Activated T-helper 1 cell treated with Interleukin-2 at 50 U/mL for 16 hours (primary cell): Measurements from ENCODE around the gene EMC9.
A peak's percentile ranks its signal among the peaks of the same experiment; 100 is the strongest.

Experiments
- DNase-seq: peaks from one replicate; pipeline ENCODE4 v3.0.0-alpha.2; 2020; ENCODE audit warnings: low read depth

The EMC9 gene

DNA sequence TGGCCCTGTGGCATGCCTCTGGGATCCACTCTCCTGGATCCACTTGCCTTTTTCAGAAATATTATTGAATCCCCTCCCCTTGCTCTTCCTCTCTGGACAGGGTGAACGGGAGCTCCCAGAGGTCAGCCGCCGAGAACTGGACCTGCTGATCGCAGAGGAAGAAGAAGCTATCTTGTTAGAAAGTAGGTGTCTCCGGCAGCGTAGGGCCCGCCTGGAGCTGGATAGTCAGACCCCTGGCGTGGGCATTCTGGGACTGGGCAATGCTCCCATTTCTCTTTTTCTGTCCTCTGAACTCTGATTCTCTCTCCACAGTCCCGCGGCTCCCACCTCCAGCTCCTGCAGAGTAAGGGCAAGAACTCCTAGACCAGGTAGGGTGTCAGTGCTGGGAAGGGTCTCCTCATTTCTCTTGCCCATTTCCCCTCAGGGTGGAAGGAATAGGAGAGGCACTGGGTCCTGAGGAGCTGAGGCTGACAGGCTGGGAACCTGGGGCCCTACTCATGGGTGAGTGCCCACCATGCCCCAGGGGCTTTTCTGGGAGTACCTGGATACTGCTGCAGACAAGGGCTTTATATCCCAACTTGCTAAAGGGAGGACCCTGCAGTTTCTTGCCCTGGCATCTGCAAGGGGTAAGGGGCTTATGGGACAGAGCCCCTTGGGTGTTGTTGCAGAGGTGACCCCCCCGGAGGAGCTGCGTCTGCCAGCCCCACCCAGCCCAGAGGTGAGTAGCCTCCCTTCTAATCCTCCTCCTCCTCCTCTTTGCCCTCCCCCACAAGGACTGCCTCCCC lies 35.8 kb upstream of the EMC9 start:
- DNase-seq, result no peak

DNA sequence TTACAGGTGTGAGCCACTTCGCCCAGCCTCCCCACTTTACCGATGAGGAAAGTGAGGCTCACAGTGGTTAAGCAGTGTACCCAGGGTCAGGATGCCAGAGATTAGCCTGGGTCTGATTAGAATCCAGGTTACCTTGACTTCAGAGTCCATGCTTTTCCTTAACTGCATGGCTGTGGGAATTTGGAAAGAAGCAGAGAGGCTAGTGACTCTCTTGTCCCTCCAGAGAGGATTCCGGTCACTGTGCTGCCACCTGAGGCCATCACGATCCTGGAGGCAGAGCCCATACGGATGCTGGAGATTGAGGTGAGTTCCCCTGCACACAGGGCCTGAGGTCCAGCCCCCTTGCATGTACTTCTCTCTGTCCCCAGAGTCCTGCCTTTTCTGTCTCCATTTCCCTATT lies 35.2 kb upstream of the EMC9 start:
- DNase-seq, result no peak

DNA sequence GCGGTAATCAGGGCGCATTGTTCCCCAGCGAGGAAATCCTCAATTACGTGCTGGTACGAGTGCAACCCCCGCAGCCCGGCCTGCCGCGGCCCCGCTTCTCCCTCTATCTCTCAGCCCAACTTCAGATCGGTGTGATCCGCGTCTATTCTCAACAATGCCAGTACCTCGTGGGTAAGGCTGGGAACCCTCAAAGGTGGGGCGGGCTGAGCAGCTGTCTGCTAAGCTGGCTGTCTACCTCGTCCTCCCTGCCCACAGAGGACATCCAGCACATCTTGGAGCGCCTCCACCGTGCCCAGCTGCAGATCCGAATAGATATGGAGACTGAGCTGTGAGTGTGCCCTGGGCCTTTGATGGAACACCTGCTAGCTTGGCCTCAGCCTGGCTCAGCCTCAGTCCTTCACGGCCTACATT lies 31.5 kb upstream of the EMC9 start:
- DNase-seq, result no peak

DNA sequence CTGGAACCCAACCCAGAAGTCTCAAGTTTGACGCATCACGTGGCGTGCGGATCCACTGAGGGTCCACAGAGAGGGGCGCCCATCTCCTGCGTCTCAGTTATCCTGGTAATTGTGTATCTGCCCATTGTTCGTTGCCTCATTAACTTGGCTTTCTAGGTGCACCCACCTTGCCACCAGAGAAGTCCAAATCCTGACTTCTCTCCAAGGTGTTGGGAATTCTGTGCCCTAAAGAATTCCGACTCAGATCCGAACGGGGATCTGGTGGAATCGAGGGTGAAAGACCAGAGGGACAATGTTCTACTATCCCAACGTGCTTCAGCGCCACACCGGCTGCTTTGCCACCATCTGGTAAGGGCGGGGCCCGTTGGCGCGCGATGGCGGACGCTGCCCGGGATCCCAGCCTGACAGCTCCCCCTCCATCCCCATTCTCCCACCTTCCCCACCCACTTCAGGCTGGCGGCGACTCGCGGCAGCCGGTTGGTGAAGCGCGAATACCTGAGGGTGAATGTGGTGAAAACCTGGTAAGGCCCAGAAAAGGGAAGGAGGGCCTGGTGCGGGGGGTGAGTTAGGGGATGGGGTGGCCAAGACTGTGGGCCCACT lies 31.0 kb upstream of the EMC9 start:
- no peak for DNase-seq

DNA sequence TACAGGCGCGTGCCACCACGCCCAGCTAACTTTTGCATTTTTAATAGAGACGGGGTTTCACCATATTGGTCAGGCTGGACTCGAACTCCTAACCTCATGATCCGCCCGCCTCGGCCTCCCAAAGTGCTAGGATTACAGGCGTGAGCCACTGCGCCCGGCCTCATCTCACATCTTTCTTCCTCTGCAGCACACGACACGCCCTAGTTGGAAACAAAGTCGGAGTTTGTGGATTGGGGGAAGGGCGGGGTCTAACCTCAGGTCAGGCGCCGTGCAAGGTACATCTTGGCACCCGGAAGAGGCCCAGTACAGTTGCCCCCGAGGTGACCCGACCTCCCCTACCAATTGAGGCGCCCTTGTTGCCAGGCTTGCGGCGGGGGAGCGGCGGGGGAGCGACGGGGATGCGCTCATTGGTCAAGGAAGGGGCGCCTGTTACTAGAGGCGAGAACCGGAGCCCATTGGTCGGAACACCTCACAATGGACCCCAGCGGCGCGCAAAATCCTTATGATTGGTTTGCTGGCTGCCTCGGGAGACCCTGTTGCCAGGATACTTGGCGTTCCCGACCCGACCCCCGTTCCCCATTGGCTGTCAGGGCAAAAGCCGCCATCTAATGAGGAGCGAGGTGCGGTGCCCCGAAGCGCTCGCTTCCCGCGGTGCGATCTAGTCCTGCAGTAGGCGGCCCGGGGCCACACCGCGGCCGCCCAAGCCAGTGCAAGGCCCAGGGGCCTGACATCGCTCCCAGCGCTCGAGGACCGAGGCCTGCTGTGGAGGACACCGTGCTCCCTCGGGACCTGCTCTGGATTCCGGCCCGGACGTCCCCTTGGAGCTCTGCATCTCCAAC lies 30.2 kb upstream of the EMC9 start, which contains the start of gene REC8:
TSS of gene REC8 (plus strand) at position 659 of the 839 bp plus-strand sequence. CDS start 473 bp downstream, outside the sequence.
- DNase-seq, result peak; percentile 49

- DNase-seq, result no peak
Observed at GRCh38 chr14:24167469-24168114, 26.2 kb upstream of the EMC9 start.

- no peak for DNase-seq
Observed at GRCh38 chr14:24165785-24166184, 24.4 kb upstream of the EMC9 start.

GRCh38 chr14:24164518-24164991 lies 23.2 kb upstream of the EMC9 start:
- DNase-seq, result no peak

DNA sequence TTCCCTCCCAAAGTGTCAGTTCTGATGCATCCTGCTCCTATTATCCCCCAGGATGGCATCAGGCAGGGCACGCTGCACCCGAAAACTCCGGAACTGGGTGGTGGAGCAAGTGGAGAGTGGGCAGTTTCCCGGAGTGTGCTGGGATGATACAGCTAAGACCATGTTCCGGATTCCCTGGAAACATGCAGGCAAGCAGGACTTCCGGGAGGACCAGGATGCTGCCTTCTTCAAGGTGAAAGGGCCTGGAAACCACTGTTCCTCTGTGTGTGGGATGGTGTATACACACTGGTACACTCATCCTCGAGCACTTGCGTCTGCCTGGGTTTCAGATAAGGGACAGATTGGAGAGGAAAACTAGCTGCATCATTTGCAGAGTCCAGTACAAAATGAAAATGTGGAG lies 20.7 kb upstream of the EMC9 start:
- DNase-seq, result no peak

DNA sequence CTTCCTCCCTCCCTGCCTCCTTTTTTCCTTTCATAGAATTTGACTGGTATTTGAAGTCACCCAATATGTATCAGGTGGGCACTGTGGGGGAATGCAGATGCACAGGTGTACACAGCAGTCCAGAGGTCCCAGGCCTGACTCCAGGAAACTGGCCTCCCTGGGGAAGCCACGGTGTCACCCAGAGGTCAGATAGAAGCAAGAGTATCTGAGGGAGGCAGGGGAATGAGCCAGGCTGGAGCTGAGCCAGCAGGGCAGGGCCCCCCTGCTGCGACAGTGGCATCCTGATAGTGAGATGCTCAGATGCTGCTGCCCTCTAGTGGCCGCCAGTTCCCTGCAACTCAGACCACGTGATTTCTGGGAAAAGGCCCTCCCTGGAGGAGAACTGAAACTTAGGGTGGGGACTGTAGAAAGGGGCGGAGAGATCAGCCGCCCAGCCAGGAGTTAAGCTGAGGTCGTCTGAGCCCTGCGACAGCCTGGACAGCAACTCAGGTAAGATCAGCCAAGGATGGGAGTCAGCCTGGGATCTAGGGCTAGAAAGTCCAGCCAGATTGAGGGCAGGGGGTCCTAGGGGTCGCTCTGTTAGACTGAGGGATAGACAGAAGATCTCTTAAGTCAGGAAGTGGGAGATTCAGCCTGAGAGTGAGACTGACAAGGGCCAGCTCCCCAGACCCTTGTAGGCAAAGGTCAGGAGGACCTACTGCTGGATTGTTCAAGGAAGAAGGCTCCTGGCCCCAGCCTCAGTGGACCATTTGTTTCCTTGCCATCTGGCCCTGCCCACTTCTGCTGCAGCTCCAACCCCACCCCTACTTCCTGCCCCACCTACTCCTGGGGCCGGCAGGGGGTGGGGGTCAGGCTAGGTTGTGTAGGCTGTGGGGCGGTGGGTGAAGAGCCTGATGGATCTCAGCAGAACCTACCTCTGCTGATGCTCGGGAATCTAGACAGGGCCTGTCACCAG lies 19.7 kb upstream of the EMC9 start, which contains the start of gene IRF9:
TSS of gene IRF9 (plus strand) at position 416 of the 955 bp plus-strand sequence. CDS start 880 bp downstream, outside the sequence.
- DNase-seq, result peak; percentile 92

DNA sequence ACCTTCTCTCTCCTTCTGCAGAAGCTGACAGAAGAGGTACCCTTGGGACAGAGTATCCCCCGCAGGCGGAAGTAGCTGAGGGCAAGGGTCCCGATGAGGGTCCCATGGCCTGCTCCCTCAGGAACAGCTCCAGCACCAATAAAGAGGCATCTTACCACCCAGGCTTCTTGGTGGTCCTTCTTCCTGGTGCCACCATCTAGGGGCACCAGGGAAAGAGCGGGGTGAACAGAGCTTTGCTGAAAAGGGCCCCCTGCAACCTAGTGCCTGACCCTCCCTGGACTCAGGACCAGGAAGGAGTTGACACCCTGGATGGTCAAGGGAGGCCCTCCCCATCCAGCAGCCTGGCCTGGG lies 19.1 kb upstream of the EMC9 start:
- DNase-seq, result no peak

- no peak for DNase-seq
Observed at GRCh38 chr14:24159777-24160498, 18.5 kb upstream of the EMC9 start.

- DNase-seq, result no peak
Observed at GRCh38 chr14:24157331-24157730, 15.9 kb upstream of the EMC9 start.

DNA sequence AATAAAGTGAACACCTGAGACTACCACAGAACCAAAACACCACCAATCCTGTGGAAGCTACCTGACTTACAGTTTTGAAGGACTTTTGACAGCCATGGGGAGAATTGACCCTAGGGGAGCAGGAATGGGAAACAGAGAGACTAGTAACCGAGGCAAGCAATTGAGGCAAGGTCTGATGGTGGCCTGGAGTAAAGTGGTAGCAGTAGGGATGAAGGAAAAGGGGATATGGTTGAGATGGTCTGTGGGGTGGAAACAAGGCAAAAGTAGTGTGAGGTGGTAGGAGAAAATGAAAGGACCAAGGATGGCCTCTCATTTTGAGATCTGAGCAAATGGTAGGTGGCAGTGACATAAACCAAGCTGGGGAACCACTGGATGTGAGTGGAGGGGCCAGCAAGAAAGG lies 15.4 kb upstream of the EMC9 start:
- DNase-seq, result no peak

DNA sequence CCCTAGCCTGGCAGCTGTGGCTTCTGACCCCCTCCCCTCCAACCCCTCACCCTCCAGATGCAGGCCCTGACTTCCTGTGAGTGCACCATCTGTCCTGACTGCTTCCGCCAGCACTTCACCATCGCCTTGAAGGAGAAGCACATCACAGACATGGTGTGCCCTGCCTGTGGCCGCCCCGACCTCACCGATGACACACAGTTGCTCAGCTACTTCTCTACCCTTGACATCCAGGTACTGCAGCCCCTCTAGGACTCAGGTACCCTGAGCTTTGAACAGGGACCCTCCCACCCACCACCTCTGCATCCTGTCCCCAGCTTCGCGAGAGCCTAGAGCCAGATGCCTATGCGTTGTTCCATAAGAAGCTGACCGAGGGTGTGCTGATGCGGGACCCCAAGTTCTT lies 13.7 kb upstream of the EMC9 start:
- no peak for DNase-seq

DNA sequence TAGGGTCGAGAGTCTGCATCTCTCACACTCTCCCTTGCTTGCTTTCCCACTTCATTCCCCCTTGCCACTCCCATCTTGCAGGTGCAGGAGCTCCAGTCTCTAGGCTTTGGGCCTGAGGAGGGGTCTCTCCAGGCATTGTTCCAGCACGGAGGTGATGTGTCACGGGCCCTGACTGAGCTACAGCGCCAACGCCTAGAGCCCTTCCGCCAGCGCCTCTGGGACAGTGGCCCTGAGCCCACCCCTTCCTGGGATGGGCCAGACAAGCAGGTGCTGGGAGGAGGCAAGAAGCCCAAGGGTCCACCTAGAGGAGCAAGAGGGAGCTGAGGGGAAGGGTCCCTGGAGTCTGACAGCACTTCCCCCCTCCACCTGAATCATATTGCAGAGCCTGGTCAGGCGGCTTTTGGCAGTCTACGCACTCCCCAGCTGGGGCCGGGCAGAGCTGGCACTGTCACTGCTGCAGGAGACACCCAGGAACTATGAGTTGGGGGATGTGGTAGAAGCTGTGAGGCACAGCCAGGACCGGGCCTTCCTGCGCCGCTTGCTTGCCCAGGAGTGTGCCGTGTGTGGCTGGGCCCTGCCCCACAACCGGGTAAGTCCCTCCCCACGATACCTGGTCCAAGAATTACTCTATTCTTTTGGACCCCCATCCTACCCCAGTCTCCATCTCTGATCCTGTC lies 10.2 kb upstream of the EMC9 start:
- DNase-seq, result no peak

GRCh38 chr14:24150993-24151392 lies 9.6 kb upstream of the EMC9 start:
- DNase-seq, result no peak

DNA sequence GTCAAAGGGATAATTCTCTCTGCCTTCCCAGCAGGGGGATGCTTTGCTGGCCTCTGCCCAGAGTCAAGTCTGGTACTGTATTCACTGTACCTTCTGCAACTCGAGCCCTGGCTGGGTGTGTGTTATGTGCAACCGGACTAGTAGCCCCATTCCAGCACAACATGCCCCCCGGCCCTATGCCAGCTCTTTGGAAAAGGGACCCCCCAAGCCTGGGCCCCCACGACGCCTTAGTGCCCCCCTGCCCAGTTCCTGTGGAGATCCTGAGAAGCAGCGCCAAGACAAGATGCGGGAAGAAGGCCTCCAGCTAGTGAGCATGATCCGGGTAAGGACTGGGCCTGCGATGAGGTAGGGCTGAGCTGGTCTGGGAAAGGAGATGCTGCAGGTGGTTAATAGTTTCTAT lies 9.2 kb upstream of the EMC9 start:
- DNase-seq, result no peak

GRCh38 chr14:24150061-24150460 lies 8.7 kb upstream of the EMC9 start:
- no peak for DNase-seq
